BE2C (cell line): Measurements from ENCODE around the gene MYBL2.
"Not testable (repeated sequence)": the region's sequence is repeated elsewhere in the genome, so short reads cannot be mapped to it uniquely, and the experiment has no call there.

ENCODE experiments used
- DNase-seq: peaks from one replicate; pipeline ENCODE4 v3.0.0-alpha.2; 2020
- H3K27me3 ChIP-seq: fragments of 250-450 bp; sonication (Bioruptor Pico); 2 replicates; pipeline ENCODE4 v1.5.1; 2020; ENCODE audit warnings: mild to moderate bottlenecking
- H3K36me3 ChIP-seq: fragments of 250-450 bp; sonication (Bioruptor Pico); 2 replicates; pipeline ENCODE4 v1.5.1; 2020; ENCODE audit warnings: mild to moderate bottlenecking
- H3K4me1 ChIP-seq: fragments of 250-450 bp; sonication (Bioruptor Pico); 2 replicates; pipeline ENCODE4 v1.5.1; 2020
- H3K4me3 ChIP-seq: 2 replicates; pipeline ENCODE4 v1.5.1; 2011; ENCODE audit warnings: low read depth, low read length
- H3K9me3 ChIP-seq: fragments of 250-450 bp; sonication (Bioruptor Pico); 2 replicates; pipeline ENCODE4 v1.5.1; 2020
- TF ChIP-seq, protein P1 (sequence below): IDR thresholded peaks from 2 replicates; pipeline ENCODE4 v1.5.1; 2012; ENCODE audit warnings: mild to moderate bottlenecking, low read depth, low read length

The MYBL2 gene

DNA sequence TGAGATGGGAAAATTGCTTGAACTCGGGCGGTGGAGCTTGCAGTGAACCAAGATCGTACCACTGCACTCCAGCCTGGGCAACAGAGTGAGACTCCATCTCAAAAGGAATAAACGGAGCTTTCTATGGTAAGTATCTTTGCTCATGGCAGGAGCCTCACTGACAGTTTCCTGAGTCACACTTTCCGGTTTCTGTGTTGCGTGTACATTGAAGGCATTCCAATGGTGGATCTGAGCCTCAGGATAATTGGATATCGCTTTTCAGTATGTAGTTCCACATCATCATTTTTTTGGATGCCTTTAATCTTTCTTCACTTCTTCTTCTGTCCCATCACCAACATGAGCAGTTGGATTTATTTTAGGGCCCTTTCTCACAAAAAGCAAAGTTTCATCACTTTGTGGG lies 88.5 kb downstream of the MYBL2 start:
- no peaks in the 10 kb centered on the region for H3K9me3 ChIP-seq
- DNase-seq: no peak
- no peaks in the 10 kb centered on the region for H3K27me3 ChIP-seq
- TF ChIP-seq, protein P1, sequence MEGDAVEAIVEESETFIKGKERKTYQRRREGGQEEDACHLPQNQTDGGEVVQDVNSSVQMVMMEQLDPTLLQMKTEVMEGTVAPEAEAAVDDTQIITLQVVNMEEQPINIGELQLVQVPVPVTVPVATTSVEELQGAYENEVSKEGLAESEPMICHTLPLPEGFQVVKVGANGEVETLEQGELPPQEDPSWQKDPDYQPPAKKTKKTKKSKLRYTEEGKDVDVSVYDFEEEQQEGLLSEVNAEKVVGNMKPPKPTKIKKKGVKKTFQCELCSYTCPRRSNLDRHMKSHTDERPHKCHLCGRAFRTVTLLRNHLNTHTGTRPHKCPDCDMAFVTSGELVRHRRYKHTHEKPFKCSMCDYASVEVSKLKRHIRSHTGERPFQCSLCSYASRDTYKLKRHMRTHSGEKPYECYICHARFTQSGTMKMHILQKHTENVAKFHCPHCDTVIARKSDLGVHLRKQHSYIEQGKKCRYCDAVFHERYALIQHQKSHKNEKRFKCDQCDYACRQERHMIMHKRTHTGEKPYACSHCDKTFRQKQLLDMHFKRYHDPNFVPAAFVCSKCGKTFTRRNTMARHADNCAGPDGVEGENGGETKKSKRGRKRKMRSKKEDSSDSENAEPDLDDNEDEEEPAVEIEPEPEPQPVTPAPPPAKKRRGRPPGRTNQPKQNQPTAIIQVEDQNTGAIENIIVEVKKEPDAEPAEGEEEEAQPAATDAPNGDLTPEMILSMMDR: no peak
- H3K4me3 ChIP-seq: no peak overlapping the region
- no peaks in the 10 kb centered on the region for H3K36me3 ChIP-seq
- H3K4me1 ChIP-seq: no peaks in the 10 kb centered on the region

DNA sequence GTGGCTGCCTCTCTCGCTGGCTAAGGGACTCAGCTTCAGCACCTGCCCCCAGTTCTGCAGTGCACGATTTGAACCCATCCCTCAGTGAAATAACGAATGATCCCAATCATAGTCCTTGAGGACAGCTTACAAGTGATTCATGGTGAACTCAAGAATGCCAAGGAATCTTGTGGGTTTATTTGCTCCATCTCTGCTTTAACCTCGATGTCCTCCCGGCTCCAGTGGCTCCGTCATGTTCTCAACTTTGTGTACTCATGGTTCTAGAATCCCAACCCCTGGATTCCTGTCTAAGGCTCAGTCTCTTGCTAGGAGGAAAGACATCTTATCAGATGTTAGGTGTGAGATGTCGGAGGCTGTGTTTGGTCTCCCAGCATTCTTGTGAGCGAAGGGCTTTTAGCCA lies 88.9 kb downstream of the MYBL2 start:
- TF ChIP-seq, protein P1: no peak
- DNase-seq: no peak
- no peaks in the 10 kb centered on the region for H3K27me3 ChIP-seq
- no peaks in the 10 kb centered on the region for H3K4me1 ChIP-seq
- H3K4me3 ChIP-seq: no peak overlapping the region
- H3K9me3 ChIP-seq: no peaks in the 10 kb centered on the region
- no peaks in the 10 kb centered on the region for H3K36me3 ChIP-seq

DNA sequence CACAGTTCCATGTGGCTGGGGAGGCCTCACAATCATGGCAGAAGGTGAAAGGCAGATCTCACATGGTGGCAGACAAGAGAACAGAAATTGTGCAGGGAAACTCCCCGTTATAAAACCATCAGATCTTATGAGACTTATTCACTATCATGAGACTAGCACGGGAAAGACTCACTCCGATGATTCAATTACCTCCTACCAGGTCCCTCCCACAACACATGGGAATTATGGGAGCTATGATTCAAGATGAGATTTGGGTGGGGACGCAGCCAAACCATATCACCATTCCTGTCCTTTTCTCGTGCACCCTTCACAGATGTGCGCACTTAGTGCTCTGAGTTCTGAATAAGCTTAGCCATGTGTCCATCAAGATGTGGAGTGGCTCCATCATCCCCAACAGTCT lies 91.0 kb downstream of the MYBL2 start:
- H3K36me3 ChIP-seq, H3K9me3 ChIP-seq, H3K4me1 ChIP-seq, H3K27me3 ChIP-seq, DNase-seq, H3K4me3 ChIP-seq: not testable (repeated sequence)

DNA sequence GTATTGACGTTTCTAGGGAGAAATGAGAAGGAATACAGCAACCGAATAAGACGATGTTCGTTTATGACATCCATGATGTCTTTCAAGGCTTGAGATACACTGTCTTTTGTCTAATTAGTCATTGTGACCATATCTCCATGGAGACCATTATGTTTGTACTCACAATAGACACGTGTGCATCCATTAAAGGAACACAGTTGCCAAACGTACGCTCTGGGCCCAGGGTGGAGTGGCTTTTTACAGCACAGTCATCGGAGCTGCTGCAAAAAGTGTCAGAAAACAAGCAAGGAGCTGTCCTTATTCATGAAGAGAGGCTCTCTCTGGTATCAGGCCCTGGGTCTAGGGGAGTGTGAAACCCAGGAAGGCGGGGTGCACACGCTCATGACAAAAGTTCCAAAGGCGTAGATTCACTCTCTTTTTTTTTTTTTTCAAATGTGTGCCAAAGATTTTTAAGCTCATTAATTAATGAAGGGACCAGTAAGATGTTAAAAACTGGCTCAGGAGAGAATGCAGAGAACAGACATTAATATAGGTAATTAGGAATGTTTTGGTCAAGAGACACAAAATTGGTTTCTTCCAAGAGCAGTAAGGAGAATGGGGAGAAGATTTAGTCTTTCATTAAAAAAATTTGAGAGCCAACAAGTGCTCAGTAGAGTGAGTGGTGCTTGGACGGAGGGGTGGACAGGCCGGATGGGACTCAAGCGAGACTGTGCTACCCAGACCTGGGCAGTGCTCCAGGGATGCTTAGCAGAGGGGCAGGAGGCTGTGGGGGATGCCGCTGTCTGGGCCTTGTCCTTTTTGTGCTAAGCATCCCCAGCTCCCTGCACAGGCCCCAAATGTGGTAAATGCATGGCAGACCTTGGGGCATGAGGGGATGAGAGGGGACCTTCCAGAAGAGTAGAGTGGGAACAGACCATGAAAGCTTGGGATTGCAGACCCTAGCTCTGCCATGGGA lies 94.7 kb downstream of the MYBL2 start:
- no peak overlapping the region for H3K4me3 ChIP-seq
- H3K36me3 ChIP-seq: no peaks in the 10 kb centered on the region
- TF ChIP-seq, protein P1: no peak
- no peaks in the 10 kb centered on the region for H3K9me3 ChIP-seq
- H3K27me3 ChIP-seq: no peaks in the 10 kb centered on the region
- no peak for DNase-seq
- H3K4me1 ChIP-seq: no peaks in the 10 kb centered on the region

DNA sequence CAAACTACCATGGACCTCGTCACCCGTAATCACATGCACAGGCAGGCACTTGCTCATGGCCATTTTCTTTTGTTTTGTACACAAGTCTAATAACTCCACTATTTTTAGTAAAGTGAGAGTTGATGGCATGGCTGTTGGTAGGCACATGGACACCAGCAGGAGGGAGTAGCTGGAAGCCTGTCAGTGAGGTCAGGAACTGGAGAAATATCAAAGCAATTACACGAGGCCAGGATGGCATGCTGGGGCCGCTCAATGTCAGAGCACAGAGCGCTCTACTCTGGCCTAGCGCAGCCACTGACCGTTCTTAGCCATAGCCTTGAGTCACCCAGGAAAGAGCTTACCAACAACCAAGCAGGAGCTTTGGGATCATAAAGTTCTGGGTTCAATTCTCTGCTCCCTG lies 96.0 kb downstream of the MYBL2 start:
- no peaks in the 10 kb centered on the region for H3K27me3 ChIP-seq
- no peak for DNase-seq
- no peak overlapping the region for H3K4me3 ChIP-seq
- H3K4me1 ChIP-seq: peaks cover 2% of the 10 kb centered on the region
- no peaks in the 10 kb centered on the region for H3K36me3 ChIP-seq
- TF ChIP-seq, protein P1: no peak
- H3K9me3 ChIP-seq: no peaks in the 10 kb centered on the region

DNA sequence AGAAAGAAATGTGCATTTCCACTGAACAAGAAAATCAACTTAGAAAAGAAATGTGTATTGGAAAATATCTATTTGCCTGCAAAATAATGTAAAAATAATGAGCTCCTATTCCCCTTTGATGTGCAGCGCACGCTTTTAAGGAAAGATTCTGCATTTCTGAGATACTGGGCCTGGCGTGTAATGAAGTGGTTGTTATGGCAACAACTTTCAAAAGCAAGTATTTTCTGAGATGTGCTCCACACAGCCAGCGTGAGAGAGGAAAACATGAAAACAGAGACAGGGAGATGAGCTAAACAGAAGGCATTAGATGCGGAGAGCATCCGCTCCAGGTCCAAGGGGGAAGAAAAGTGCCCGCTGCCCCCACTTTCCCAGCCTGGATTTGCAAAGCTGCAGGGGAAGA lies 99.0 kb downstream of the MYBL2 start:
- no peak for DNase-seq
- H3K36me3 ChIP-seq: no peaks in the 10 kb centered on the region
- no peaks in the 10 kb centered on the region for H3K27me3 ChIP-seq
- TF ChIP-seq, protein P1: no peak
- H3K9me3 ChIP-seq: no peaks in the 10 kb centered on the region
- no peak overlapping the region for H3K4me3 ChIP-seq
- H3K4me1 ChIP-seq: peaks cover 11% of the 10 kb centered on the region
